ENCODE measurements around the gene PDE3B. TPM values are rescaled to one million over a fixed set of nuclear protein-coding genes. Genes with fewer than 3 reads are reported as not detected.

Gene PDE3B
- total RNA-seq, 1 donor from 2014 or later = 14.1 TPM

- no peaks in the 10 kb centered on the region for H3K9me3 Mint-ChIP-seq (ENCODE audit: unreplicated experiment)
- no peak for DNase-seq
- TF ChIP-seq CTCF (IDR thresholded peaks at IDR 0.05; ENCODE audit: partially characterized antibody, unreplicated experiment) = no peak
- H3K4me3 Mint-ChIP-seq (ENCODE audit: unreplicated experiment) = no peak overlapping the region
- H3K4me1 Mint-ChIP-seq (ENCODE audit: low read depth, unreplicated experiment) = no peaks in the 10 kb centered on the region
- H3K27me3 Mint-ChIP-seq (ENCODE audit: unreplicated experiment) = no peaks in the 10 kb centered on the region
- H3K36me3 Mint-ChIP-seq (ENCODE audit: unreplicated experiment) = no peaks in the 10 kb centered on the region
- no peak overlapping the region for H3K27ac Mint-ChIP-seq (ENCODE audit: unreplicated experiment)
Observed at GRCh38 chr11:14835496-14836492, 192.2 kb downstream of the PDE3B start.

GRCh38 chr11:14842002-14842401 is 198.4 kb downstream of the PDE3B start:
- H3K4me1 Mint-ChIP-seq (ENCODE audit: low read depth, unreplicated experiment) = no peaks in the 10 kb centered on the region
- H3K4me3 Mint-ChIP-seq (ENCODE audit: unreplicated experiment) = no peak overlapping the region
- H3K27me3 Mint-ChIP-seq (ENCODE audit: unreplicated experiment) = peaks cover 2% of the 10 kb centered on the region
- TF ChIP-seq CTCF (IDR thresholded peaks at IDR 0.05; ENCODE audit: partially characterized antibody, unreplicated experiment) = no peak
- no peak overlapping the region for H3K27ac Mint-ChIP-seq (ENCODE audit: unreplicated experiment)
- H3K9me3 Mint-ChIP-seq (ENCODE audit: unreplicated experiment) = no peaks in the 10 kb centered on the region
- peaks cover 7% of the 10 kb centered on the region for H3K36me3 Mint-ChIP-seq (ENCODE audit: unreplicated experiment)
- DNase-seq = no peak

- no peak overlapping the region for H3K27ac Mint-ChIP-seq (ENCODE audit: unreplicated experiment)
- no peaks in the 10 kb centered on the region for H3K4me1 Mint-ChIP-seq (ENCODE audit: low read depth, unreplicated experiment)
Observed at GRCh38 chr11:14852571-14853177, 209.1 kb downstream of the PDE3B start.

GRCh38 chr11:14854057-14854456 is 210.5 kb downstream of the PDE3B start:
- Mint-ChIP-seq H3K9me3 (ENCODE audit: unreplicated experiment) (no peaks in the 10 kb centered on the region), H3K27ac (ENCODE audit: unreplicated experiment) (no peak overlapping the region), H3K4me3 (ENCODE audit: unreplicated experiment) (no peak overlapping the region), H3K27me3 (ENCODE audit: unreplicated experiment) (no peaks in the 10 kb centered on the region), H3K4me1 (ENCODE audit: low read depth, unreplicated experiment) (no peaks in the 10 kb centered on the region), H3K36me3 (ENCODE audit: unreplicated experiment) (no peaks in the 10 kb centered on the region)
- TF ChIP-seq CTCF (IDR thresholded peaks at IDR 0.05; ENCODE audit: partially characterized antibody, unreplicated experiment) = no peak
- DNase-seq = no peak

More at GRCh38 chr11:14852571-14853177, 209.1 kb downstream of the PDE3B start:
- no peak for TF ChIP-seq CTCF (IDR thresholded peaks at IDR 0.05; ENCODE audit: partially characterized antibody, unreplicated experiment)
- Mint-ChIP-seq H3K27me3 (ENCODE audit: unreplicated experiment) (no peaks in the 10 kb centered on the region), H3K4me3 (ENCODE audit: unreplicated experiment) (no peak overlapping the region), H3K9me3 (ENCODE audit: unreplicated experiment) (no peaks in the 10 kb centered on the region), H3K36me3 (ENCODE audit: unreplicated experiment) (no peaks in the 10 kb centered on the region)
- no peak for DNase-seq

- TF ChIP-seq CTCF (IDR thresholded peaks at IDR 0.05; ENCODE audit: partially characterized antibody, unreplicated experiment) = no peak
- Mint-ChIP-seq H3K4me3 (ENCODE audit: unreplicated experiment) (no peak overlapping the region), H3K27me3 (ENCODE audit: unreplicated experiment) (no peaks in the 10 kb centered on the region), H3K27ac (ENCODE audit: unreplicated experiment) (no peak overlapping the region), H3K9me3 (ENCODE audit: unreplicated experiment) (no peaks in the 10 kb centered on the region), H3K4me1 (ENCODE audit: low read depth, unreplicated experiment) (no peaks in the 10 kb centered on the region), H3K36me3 (ENCODE audit: unreplicated experiment) (no peaks in the 10 kb centered on the region)
- DNase-seq = no peak
Observed at GRCh38 chr11:14855890-14856289, 212.3 kb downstream of the PDE3B start.
